ENCODE data around the gene TNNC1. TPM values are rescaled to one million over a fixed set of nuclear protein-coding genes. Genes with fewer than 3 reads are reported as not detected.

Gene TNNC1
- total RNA-seq, 1 experiment from 2014 or later, result 5.6 TPM

DNA sequence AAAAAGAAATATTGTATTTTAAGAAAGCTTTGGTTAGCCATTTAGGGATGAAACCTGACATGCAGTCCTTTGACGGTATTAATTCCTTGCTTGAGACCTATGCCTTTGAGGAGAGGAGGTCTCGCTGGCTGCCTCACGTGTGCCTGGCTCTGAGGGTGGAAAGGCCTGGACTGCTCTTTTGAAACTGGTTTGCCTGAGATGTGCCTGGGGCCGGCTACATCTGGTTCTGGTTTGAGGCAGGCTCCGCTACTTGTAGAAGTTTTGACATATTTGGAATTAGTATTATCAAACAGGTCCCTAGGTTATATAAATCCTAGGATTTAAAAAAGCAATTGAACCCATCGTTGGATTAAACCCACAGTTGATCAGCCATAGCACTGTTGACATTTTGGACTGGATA is 8.0 kb upstream of the TNNC1 start:
- Mint-ChIP-seq H3K27me3 (ENCODE audit: low read depth) (no peaks in the 10 kb centered on the region), H3K9me3 (no peaks in the 10 kb centered on the region), H3K36me3 (ENCODE audit: insufficient read depth in 1 of 3, low read depth in 3 of 3) (peaks cover 37 to 75% (median 73%) of the 10 kb centered on the region in 3 experiments; a peak in 6 of 7 replicates), H3K4me1 (peaks cover 8 to 15% of the 10 kb centered on the region in 2 experiments), H3K27ac (no peak overlapping the region), H3K4me3 (no peak overlapping the region)
- H2BK20ac ChIP-seq (ENCODE audit: low read depth, low read length, poor library complexity, severe bottlenecking), result no peak overlapping the region
- no peaks in the 10 kb centered on the region for H4K20me1 ChIP-seq (ENCODE audit: control insufficient read depth, insufficient read depth, insufficient read length)
- H3K27me3 ChIP-seq (ENCODE audit: insufficient read depth, low read length), result no peaks in the 10 kb centered on the region
- no peak overlapping the region for H2BK15ac ChIP-seq (ENCODE audit: low read depth, low read length)
- H3K4ac ChIP-seq (ENCODE audit: low read depth, low read length), result no peak overlapping the region
- H3K9ac ChIP-seq (ENCODE audit: extremely low read depth, insufficient read length, low read length), result no peak overlapping the region
- H3K56ac ChIP-seq (ENCODE audit: insufficient read length, low read depth, low read length), result no peak overlapping the region
- no peak overlapping the region for H4K91ac ChIP-seq (ENCODE audit: insufficient read length, low read depth, low read length)
- H2BK12ac ChIP-seq (ENCODE audit: insufficient read length, low read depth, low read length), result no peak overlapping the region
- peaks cover 10% of the 10 kb centered on the region for H3K79me1 ChIP-seq (ENCODE audit: insufficient read depth, low read depth, low read length, poor library complexity, severe bottlenecking)
- H3K79me2 ChIP-seq (ENCODE audit: insufficient read depth, low read length), result peaks cover 2% of the 10 kb centered on the region; the same call in 1 of the 2 replicates
- H4K5ac ChIP-seq (ENCODE audit: insufficient read length, low read depth, low read length), result no peak overlapping the region
- no peak overlapping the region for H4K8ac ChIP-seq (replicated peaks; ENCODE audit: insufficient read length, low read depth, low read length)
- no CpG with 5 or more reads among the region's 6 CpGs for WGBS (ENCODE audit: extremely low coverage, insufficient read length, low lambda C conversion rate)
- no peak overlapping the region for H2BK120ac ChIP-seq (ENCODE audit: low read depth, low read length, poor library complexity, severe bottlenecking)
- no peak overlapping the region for H3T11ph ChIP-seq (ENCODE audit: low read length)
- no peak overlapping the region for H3K23ac ChIP-seq (ENCODE audit: insufficient read length, low read depth, low read length)
- H3K23me2 ChIP-seq (ENCODE audit: insufficient read length, low read depth, low read length, poor library complexity, severe bottlenecking), result no peaks in the 10 kb centered on the region
- H2BK5ac ChIP-seq (ENCODE audit: insufficient read length, low read length), result no peak overlapping the region
- H3K4me2 ChIP-seq (ENCODE audit: insufficient read depth, insufficient read length, low read length), result no peak overlapping the region
- no peak overlapping the region for H2AK5ac ChIP-seq (ENCODE audit: insufficient read length, low read length)
- no peak overlapping the region for H3K14ac ChIP-seq (ENCODE audit: insufficient read depth, low read length)
- no peak overlapping the region for H3K27ac ChIP-seq (ENCODE audit: insufficient read length, low read depth, low read length)
- H2AFZ ChIP-seq (ENCODE audit: low read length), result no peak overlapping the region
- TF ChIP-seq, protein P1, sequence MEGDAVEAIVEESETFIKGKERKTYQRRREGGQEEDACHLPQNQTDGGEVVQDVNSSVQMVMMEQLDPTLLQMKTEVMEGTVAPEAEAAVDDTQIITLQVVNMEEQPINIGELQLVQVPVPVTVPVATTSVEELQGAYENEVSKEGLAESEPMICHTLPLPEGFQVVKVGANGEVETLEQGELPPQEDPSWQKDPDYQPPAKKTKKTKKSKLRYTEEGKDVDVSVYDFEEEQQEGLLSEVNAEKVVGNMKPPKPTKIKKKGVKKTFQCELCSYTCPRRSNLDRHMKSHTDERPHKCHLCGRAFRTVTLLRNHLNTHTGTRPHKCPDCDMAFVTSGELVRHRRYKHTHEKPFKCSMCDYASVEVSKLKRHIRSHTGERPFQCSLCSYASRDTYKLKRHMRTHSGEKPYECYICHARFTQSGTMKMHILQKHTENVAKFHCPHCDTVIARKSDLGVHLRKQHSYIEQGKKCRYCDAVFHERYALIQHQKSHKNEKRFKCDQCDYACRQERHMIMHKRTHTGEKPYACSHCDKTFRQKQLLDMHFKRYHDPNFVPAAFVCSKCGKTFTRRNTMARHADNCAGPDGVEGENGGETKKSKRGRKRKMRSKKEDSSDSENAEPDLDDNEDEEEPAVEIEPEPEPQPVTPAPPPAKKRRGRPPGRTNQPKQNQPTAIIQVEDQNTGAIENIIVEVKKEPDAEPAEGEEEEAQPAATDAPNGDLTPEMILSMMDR (conservative IDR thresholded peaks at IDR 0.05), result no peak
- H3K9me3 ChIP-seq (ENCODE audit: control insufficient read depth, low read depth, low read length), result no peaks in the 10 kb centered on the region
- no peaks in the 10 kb centered on the region; the same call in 1 of the 2 replicates for H3K4me1 ChIP-seq (ENCODE audit: insufficient read depth, low read length)
- no peak overlapping the region for H3K18ac ChIP-seq (ENCODE audit: insufficient read length, low read depth, low read length)
- no peak for DNase-seq
